Upper lobe of right lung (tissue), 1 donor: Measurements from ENCODE around the gene GSAP. TPM values are rescaled to one million over a fixed set of nuclear protein-coding genes. Genes with fewer than 3 reads are reported as not detected.

Experiments used
- ATAC-seq: fragments of 200-7000 bp; cut with Tn5 transposase; one replicate; pipeline ENCODE4 v1.9.1; 2020; ENCODE audit warnings: mild to moderate bottlenecking, moderate library complexity
- DNase-seq: peaks from one replicate; pipeline ENCODE4 v3.0.0-alpha.2; 2020
- H3K27ac ChIP-seq: fragments of 200-600 bp; one replicate; pipeline ENCODE4 v1.8.0; 2022
- H3K27me3 ChIP-seq: fragments of 200-600 bp; one replicate; pipeline ENCODE4 v1.8.0; 2022; ENCODE audit warnings: mild to moderate bottlenecking
- H3K36me3 ChIP-seq: fragments of 200-600 bp; one replicate; pipeline ENCODE4 v1.8.0; 2022
- H3K4me1 ChIP-seq: fragments of 200-600 bp; one replicate; pipeline ENCODE4 v1.8.0; 2022
- H3K4me3 ChIP-seq: fragments of 200-600 bp; one replicate; pipeline ENCODE4 v1.8.0; 2022; ENCODE audit warnings: mild to moderate bottlenecking
- H3K9me3 ChIP-seq: fragments of 200-600 bp; one replicate; pipeline ENCODE4 v1.8.0; 2022
- CTCF ChIP-seq: fragments of 200-600 bp; IDR thresholded peaks from one replicate; pipeline ENCODE4 v1.8.0; 2022; ENCODE audit warnings: antibody characterized with exemption
- intact Hi-C: fragments of 100-400 bp; cut with DNase I; formaldehyde crosslinking; loops from one replicate; pipeline ENCODE4 v1.11.0; 2022
- total RNA-seq: library from RNA; stranded (reverse); fragmentation: NEBNext Ultra II Directional; extraction: Animal tissue kit (Norgen Biotek cat#: 25700); gene quantifications from one replicate; pipeline ENCODE4 v1.2.1, GENCODE V29; 2021
- donor health status: DM: no; HTN: yes; CAD: no; lungs with severe emphysema.

GSAP gene
- total RNA-seq, 1 donor from 2014 or later = 64.9 TPM

- no peaks in the 10 kb centered on the region for H3K9me3 ChIP-seq
- intact Hi-C loops = no loop called here
- H3K27ac ChIP-seq = no peak overlapping the region
- H3K4me3 ChIP-seq = no peak overlapping the region
- DNase-seq = no peak
- no peak for TF ChIP-seq CTCF
- no peaks in the 10 kb centered on the region for H3K36me3 ChIP-seq
- H3K27me3 ChIP-seq = no peaks in the 10 kb centered on the region
- peak; percentile 87 for ATAC-seq
- peaks cover 7% of the 10 kb centered on the region for H3K4me1 ChIP-seq
Measured at GRCh38 chr7:77444123-77444522, 28.0 kb upstream of the GSAP start.

GRCh38 chr7:77443042-77443441 lies 26.9 kb upstream of the GSAP start:
- peaks cover 8% of the 10 kb centered on the region for H3K4me1 ChIP-seq
- DNase-seq (no peak), ATAC-seq (no peak)
- no peak overlapping the region for H3K4me3 ChIP-seq
- intact Hi-C loops = no loop called here
- no peaks in the 10 kb centered on the region for H3K36me3 ChIP-seq
- TF ChIP-seq CTCF = no peak
- H3K27ac ChIP-seq = no peak overlapping the region
- H3K27me3 ChIP-seq = no peaks in the 10 kb centered on the region
- H3K9me3 ChIP-seq = no peaks in the 10 kb centered on the region

- H3K27me3 ChIP-seq = no peaks in the 10 kb centered on the region
- no peak overlapping the region for H3K4me3 ChIP-seq
- no peak for TF ChIP-seq CTCF
- ATAC-seq (no peak), DNase-seq (no peak)
- no peaks in the 10 kb centered on the region for H3K9me3 ChIP-seq
- intact Hi-C loops = no loop called here
- peaks cover 8% of the 10 kb centered on the region for H3K4me1 ChIP-seq
- no peaks in the 10 kb centered on the region for H3K36me3 ChIP-seq
- no peak overlapping the region for H3K27ac ChIP-seq
Measured at GRCh38 chr7:77442636-77443035, 26.5 kb upstream of the GSAP start.

GRCh38 chr7:77441046-77441445 lies 24.9 kb upstream of the GSAP start:
- H3K4me3 ChIP-seq = no peak overlapping the region
- H3K27ac ChIP-seq = no peak overlapping the region
- H3K9me3 ChIP-seq = no peaks in the 10 kb centered on the region
- DNase-seq (no peak), ATAC-seq (peak; percentile 27)
- H3K27me3 ChIP-seq = no peaks in the 10 kb centered on the region
- TF ChIP-seq CTCF = no peak
- intact Hi-C loops = no loop called here
- no peaks in the 10 kb centered on the region for H3K36me3 ChIP-seq
- H3K4me1 ChIP-seq = peaks cover 8% of the 10 kb centered on the region

- ATAC-seq = peak; percentile 96
- TF ChIP-seq CTCF = peak; percentile 51
- Histone ChIP-seq H3K4me3 (no peak overlapping the region), H3K4me1 (peaks cover 8% of the 10 kb centered on the region), H3K9me3 (no peaks in the 10 kb centered on the region), H3K27ac (no peak overlapping the region), H3K27me3 (no peaks in the 10 kb centered on the region), H3K36me3 (no peaks in the 10 kb centered on the region)
- peak; percentile 73 for DNase-seq
- intact Hi-C loops = no loop called here
Measured at GRCh38 chr7:77439572-77439971, 23.4 kb upstream of the GSAP start.

- TF ChIP-seq CTCF = no peak
- DNase-seq (no peak), ATAC-seq (no peak)
- no peak overlapping the region for H3K27ac ChIP-seq
- peaks cover 8% of the 10 kb centered on the region for H3K4me1 ChIP-seq
- no peaks in the 10 kb centered on the region for H3K27me3 ChIP-seq
- H3K36me3 ChIP-seq = no peaks in the 10 kb centered on the region
- intact Hi-C loops = no loop called here
- no peaks in the 10 kb centered on the region for H3K9me3 ChIP-seq
- H3K4me3 ChIP-seq = no peak overlapping the region
Measured at GRCh38 chr7:77438131-77438530, 22.0 kb upstream of the GSAP start.
